Thyroid gland (tissue), 4 donors: ENCODE data around the gene BPIFB4. TPM values are rescaled to one million over a fixed set of nuclear protein-coding genes. Genes with fewer than 3 reads are reported as not detected.

Experiments
- DNase-seq, 2 donors: peaks; one replicate each; pipeline ENCODE4 v3.0.0-alpha.2; 2019
- H3K27ac ChIP-seq, 3 donors: fragments of 200-600 bp; sonication (generic); 1 replicate in 2 of 3; 2 replicates in 1 of 3; pipeline ENCODE4 v1.5.1; 2016 to 2019; ENCODE audit warnings: mild to moderate bottlenecking in 1 of 3, moderate library complexity in 1 of 3
- H3K27me3 ChIP-seq: fragments of 200-600 bp; sonication (generic); one replicate; pipeline ENCODE4 v1.5.1; 2019
- H3K36me3 ChIP-seq, 2 donors: fragments of 200-600 bp; sonication (generic); one replicate each; pipeline ENCODE4 v1.5.1; 2016 to 2019
- H3K4me1 ChIP-seq, 2 donors: fragments of 200-600 bp; sonication (generic); one replicate each; pipeline ENCODE4 v1.5.1; 2017 to 2019
- H3K4me3 ChIP-seq, 3 donors: fragments of 200-600 bp; sonication (generic); replicated peaks in 1 of 3; 1 replicate in 2 of 3; 2 replicates in 1 of 3; pipeline ENCODE4 v1.5.1; 2016; ENCODE audit warnings: mild to moderate bottlenecking in 1 of 3
- H3K9me3 ChIP-seq: fragments of 200-600 bp; sonication (generic); one replicate; pipeline ENCODE4 v1.5.1; 2017
- CTCF ChIP-seq, 6 experiments: fragments of 200-600 bp in 3 of 6; fragments of 450-650 bp in 3 of 6; sonication (generic) in 3 of 6; IDR thresholded peaks; one replicate each; pipeline ENCODE4 v1.5.1; 2016 to 2019; ENCODE audit warnings: antibody characterized with exemption in 6 of 6, mild to moderate bottlenecking in 2 of 6, inconsistent platforms in 1 of 6, moderate library complexity in 1 of 6
- POLR2A ChIP-seq, 2 donors: fragments of 450-650 bp; IDR thresholded peaks; one replicate each; pipeline ENCODE4 v1.6.1; 2017; ENCODE audit warnings: antibody characterized with exemption in 2 of 2, mild to moderate bottlenecking in 2 of 2, moderate library complexity in 1 of 2
- WGBS, 2 donors: methylation state at CpG; one replicate each; pipeline ENCODE4 v1.1.5; 2017; 5-methylcytosine and 5-hydroxymethylcytosine counted together
- intact Hi-C: fragments of 100-400 bp; cut with DNase I; formaldehyde crosslinking; loops from one replicate; pipeline ENCODE4 v1.15.1; 2023
- total RNA-seq, 4 donors: library from RNA; depleted of rRNA; stranded (reverse); fragments of >200 nt; gene quantifications; one replicate each; pipeline ENCODE4 v1.2.3, GENCODE V29; 2016

The BPIFB4 gene
- total RNA-seq, 4 donors from 2014 or later = not detected

DNA sequence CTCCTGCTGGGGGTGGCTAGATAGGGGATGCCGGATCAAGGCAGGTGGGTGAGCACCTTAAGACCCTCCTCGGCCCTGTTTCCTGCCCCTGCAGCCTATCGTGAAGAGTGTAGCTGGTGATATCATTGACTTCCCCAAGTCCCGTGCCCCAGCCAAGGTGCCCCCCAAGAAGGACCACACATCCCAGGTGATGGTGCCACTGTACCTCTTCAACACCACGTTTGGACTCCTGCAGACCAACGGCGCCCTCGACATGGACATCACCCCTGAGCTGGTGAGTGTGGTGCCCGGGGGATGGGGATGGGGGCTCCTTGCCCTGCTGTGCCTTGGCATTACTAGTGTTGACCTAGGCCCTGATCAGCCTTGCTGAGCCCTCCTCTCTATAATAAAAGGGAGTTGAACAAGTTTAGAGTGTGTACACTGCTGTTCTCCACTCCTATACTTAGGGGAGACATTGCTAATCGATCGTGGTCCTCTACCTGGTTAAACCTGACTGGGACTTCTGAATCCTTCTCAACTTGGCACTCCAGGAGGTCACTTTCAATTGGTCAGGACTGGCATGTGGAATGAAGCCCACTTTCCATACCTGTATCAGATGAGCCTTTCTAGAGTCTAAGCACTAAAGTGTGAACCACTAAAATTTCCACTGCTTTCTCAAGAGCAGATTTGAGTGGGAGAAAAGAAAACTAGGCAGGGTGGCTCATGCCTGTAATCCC is 14.7 kb upstream of the BPIFB4 start:
- DNase-seq = peak; percentile 61 to 68
- H3K4me1 ChIP-seq = peaks cover 17 to 26% of the 10 kb centered on the region in 2 donors
- H3K9me3 ChIP-seq = no peaks in the 10 kb centered on the region
- no peak overlapping the region for H3K4me3 ChIP-seq
- 61 to 68% methylated on average over 6 to 10 of the region's 11 CpGs for WGBS, 2 donors
- intact Hi-C loops = no loop called here
- no peaks in the 10 kb centered on the region for H3K27me3 ChIP-seq
- H3K36me3 ChIP-seq = no peaks in the 10 kb centered on the region
- TF ChIP-seq POLR2A (IDR thresholded peaks at IDR 0.05) (no peak), CTCF (IDR thresholded peaks at IDR 0.05) (no peak)
- H3K27ac ChIP-seq = peak overlapping the region in 1 of 3 donors; percentile 54

DNA sequence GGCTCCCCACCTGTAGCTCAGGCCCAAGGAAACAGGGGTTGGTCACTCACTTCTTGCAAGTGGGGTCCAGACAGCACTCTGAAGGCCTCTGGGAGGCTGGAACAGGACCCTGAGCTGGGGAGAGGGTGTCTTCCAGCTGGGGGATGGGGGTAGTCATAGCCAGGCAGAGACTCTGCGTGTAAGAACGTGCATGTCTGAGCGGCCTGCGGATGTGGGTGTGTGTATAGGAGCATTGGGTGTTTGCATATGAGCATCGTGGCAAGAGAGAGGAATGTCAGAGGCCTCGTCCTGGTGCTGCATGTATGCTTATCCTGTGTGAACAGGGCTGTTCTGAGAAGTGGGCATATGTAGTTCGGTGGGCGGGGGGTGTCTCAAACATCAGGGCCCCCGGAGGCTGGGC is 13.7 kb upstream of the BPIFB4 start:
- no peak for DNase-seq
- WGBS, 2 donors = 85 to 88% methylated on average over 9 of the region's 9 CpGs
- no peak overlapping the region for H3K27ac ChIP-seq
- no peak overlapping the region for H3K4me3 ChIP-seq
- TF ChIP-seq CTCF (IDR thresholded peaks at IDR 0.05) (no peak), POLR2A (IDR thresholded peaks at IDR 0.05) (no peak)
- no peaks in the 10 kb centered on the region for H3K27me3 ChIP-seq
- no peaks in the 10 kb centered on the region for H3K9me3 ChIP-seq
- no peaks in the 10 kb centered on the region for H3K36me3 ChIP-seq
- peaks cover 17 to 26% of the 10 kb centered on the region in 2 donors for H3K4me1 ChIP-seq
- intact Hi-C loops = no loop called here

GRCh38 chr20:33067806-33068205 is 11.6 kb upstream of the BPIFB4 start:
- intact Hi-C loops = no loop called here
- TF ChIP-seq CTCF (IDR thresholded peaks at IDR 0.05) (no peak), POLR2A (IDR thresholded peaks at IDR 0.05) (no peak)

GRCh38 chr20:33068251-33068939 is 11.0 kb upstream of the BPIFB4 start:
- no peaks in the 10 kb centered on the region for H3K36me3 ChIP-seq
- no peak overlapping the region for H3K4me3 ChIP-seq
- H3K27ac ChIP-seq = no peak overlapping the region
- intact Hi-C loops = no loop called here
- peaks cover 6 to 14% of the 10 kb centered on the region in 2 donors for H3K4me1 ChIP-seq
- DNase-seq = no peak
- no peaks in the 10 kb centered on the region for H3K27me3 ChIP-seq
- H3K9me3 ChIP-seq = no peaks in the 10 kb centered on the region
- WGBS, 2 donors = 89 to 90% methylated on average over 8 to 12 of the region's 12 CpGs
- TF ChIP-seq CTCF (IDR thresholded peaks at IDR 0.05) (no peak), POLR2A (IDR thresholded peaks at IDR 0.05) (no peak)

More at GRCh38 chr20:33067806-33068205, 11.6 kb upstream of the BPIFB4 start:
- DNase-seq = no peak
- no peaks in the 10 kb centered on the region for H3K9me3 ChIP-seq
- no peak overlapping the region for H3K27ac ChIP-seq
- WGBS, 2 donors = 62 to 79% methylated on average over 3 of the region's 3 CpGs
- H3K4me3 ChIP-seq = no peak overlapping the region
- no peaks in the 10 kb centered on the region for H3K27me3 ChIP-seq
- peaks cover 10 to 19% of the 10 kb centered on the region in 2 donors for H3K4me1 ChIP-seq
- H3K36me3 ChIP-seq = no peaks in the 10 kb centered on the region

GRCh38 chr20:33069673-33070072 is 9.8 kb upstream of the BPIFB4 start:
- DNase-seq = no peak
- 97 to 99% methylated on average over 9 of the region's 9 CpGs for WGBS, 2 donors

More at GRCh38 chr20:33069673-33070072, 9.8 kb upstream of the BPIFB4 start:
- intact Hi-C loops = no loop called here
- H3K9me3 ChIP-seq = no peaks in the 10 kb centered on the region
- peaks cover under 1 to 1% of the 10 kb centered on the region in 2 donors for H3K4me1 ChIP-seq
- TF ChIP-seq CTCF (IDR thresholded peaks at IDR 0.05) = no peak
- TF ChIP-seq POLR2A (IDR thresholded peaks at IDR 0.05) = no peak
- H3K27ac ChIP-seq = no peak overlapping the region
- no peak overlapping the region for H3K4me3 ChIP-seq
- H3K27me3 ChIP-seq = no peaks in the 10 kb centered on the region
- H3K36me3 ChIP-seq = no peaks in the 10 kb centered on the region
